DMS 273 (cell line): ENCODE measurements around the gene COL6A1.

Experiments
- DNase-seq: peaks from one replicate; lab custom pipeline; 2025; ENCODE audit not compliant: unreplicated experiment; lab: John Stamatoyannopoulos, UW

COL6A1 gene

GRCh38 chr21:46025113-46025770 is 43.7 kb downstream of the COL6A1 start:
- DNase-seq: no peak

GRCh38 chr21:46027851-46028493 is 46.4 kb downstream of the COL6A1 start:
- no peak for DNase-seq

GRCh38 chr21:46028573-46029091 is 47.1 kb downstream of the COL6A1 start:
- DNase-seq: no peak

- DNase-seq: no peak
Observed at GRCh38 chr21:46029186-46029924, 47.8 kb downstream of the COL6A1 start.

- DNase-seq: no peak
Observed at GRCh38 chr21:46031484-46031883, 49.9 kb downstream of the COL6A1 start.

GRCh38 chr21:46032100-46032499 is 50.5 kb downstream of the COL6A1 start:
- no peak for DNase-seq

- no peak for DNase-seq
Observed at GRCh38 chr21:46033410-46034400, 52.1 kb downstream of the COL6A1 start.

- DNase-seq: peak; percentile 61
Observed at GRCh38 chr21:46035809-46036695, 54.5 kb downstream of the COL6A1 start.

- DNase-seq: no peak
Observed at GRCh38 chr21:46036696-46037330, 55.2 kb downstream of the COL6A1 start.

- DNase-seq: no peak
Observed at GRCh38 chr21:46037331-46038325, 56.1 kb downstream of the COL6A1 start.

- no peak for DNase-seq
Observed at GRCh38 chr21:46038341-46038829, 56.8 kb downstream of the COL6A1 start.

GRCh38 chr21:46038871-46039397 is 57.4 kb downstream of the COL6A1 start:
- no peak for DNase-seq

- no peak for DNase-seq
Observed at GRCh38 chr21:46039891-46040660, 58.5 kb downstream of the COL6A1 start.

GRCh38 chr21:46040707-46041106 is 59.1 kb downstream of the COL6A1 start:
- peak; percentile 23 for DNase-seq

GRCh38 chr21:46041183-46041582 is 59.6 kb downstream of the COL6A1 start:
- DNase-seq: no peak

- DNase-seq: no peak
Observed at GRCh38 chr21:46045154-46045553, 63.6 kb downstream of the COL6A1 start.

- DNase-seq: no peak
Observed at GRCh38 chr21:46046471-46046870, 64.9 kb downstream of the COL6A1 start.
